PC-3 (cell line): ENCODE results near the gene SNTG2.

Experiments used
- CTCF ChIP-seq: fragments of 300-600 bp; sonication (generic); conservative IDR thresholded peaks from 2 replicates; pipeline ENCODE4 v1.5.1; 2017; ENCODE audit warnings: antibody characterized with exemption, low read depth, mild to moderate bottlenecking, low read length
- EZH2 ChIP-seq: fragments of 300-600 bp; sonication (generic); IDR thresholded peaks from one replicate; pipeline ENCODE4 v1.6.1; 2017; ENCODE audit warnings: antibody characterized with exemption, mild to moderate bottlenecking, low read length; ENCODE audit not compliant: unreplicated experiment
- EZH2phosphoT487 ChIP-seq: fragments of 300-600 bp; sonication (generic); IDR thresholded peaks from 2 replicates; pipeline ENCODE4 v1.6.1; 2018; ENCODE audit warnings: mild to moderate bottlenecking, antibody characterized with exemption, low read length, borderline replicate concordance

GRCh38 chr2:1414121-1414520, 463.5 kb downstream of the SNTG2 start:
- TF ChIP-seq EZH2 (no peak), CTCF (no peak), EZH2phosphoT487 (no peak)
